SK-N-SH (cell line): ENCODE data around the gene CHFR. TPM values are rescaled to one million over a fixed set of nuclear protein-coding genes. Genes with fewer than 3 reads are reported as not detected.

Source experiments
- CTCF ChIA-PET: fragments of 300-600, 350-600 bp; formaldehyde crosslinking; extraction: SDS; loops from one replicate; lab custom pipeline; 2021; lab: Yijun Ruan, JAX
- POLR2A ChIA-PET: fragments of 350-600 bp; sonication (Branson Sonifier 250); formaldehyde crosslinking; extraction: SDS; loops from one replicate; lab custom pipeline; 2020; ENCODE audit warnings: antibody characterized with exemption, inconsistent platforms; lab: Yijun Ruan, JAX
- DNase-seq: peaks from one replicate; pipeline ENCODE4 v3.0.0; 2012
- H2AFZ ChIP-seq: fragments of 200-600 bp; sonication (generic); 2 replicates; pipeline ENCODE4 v1.8.1; 2016; ENCODE audit warnings: antibody characterized with exemption, mild to moderate bottlenecking, low read depth
- H3F3A ChIP-seq: fragments of 200-600 bp; sonication (generic); replicated peaks from 2 replicates; pipeline ENCODE3; 2016; ENCODE audit warnings: antibody characterized with exemption, mild to moderate bottlenecking; ENCODE audit not compliant: insufficient read depth
- H3K27ac ChIP-seq, 2 experiments: fragments of 200-500 bp in 1 of 2; fragments of 200-600 bp in 1 of 2; sonication (Bioruptor generic) in 1 of 2; sonication (generic), shearing (Covaris generic) in 1 of 2; 2 replicates each; pipeline versions ENCODE4 v1.5.1 to v1.6.1; 2014 to 2016; ENCODE audit warnings: low read depth in 2 of 2, inconsistent platforms in 1 of 2, low read length in 1 of 2, mild to moderate bottlenecking in 1 of 2, mixed read lengths in 1 of 2
- H3K27me3 ChIP-seq: fragments of 200-600 bp; sonication (generic), shearing (Covaris generic); 2 replicates; pipeline ENCODE4 v1.6.1; 2016; ENCODE audit warnings: mixed run types; ENCODE audit not compliant: insufficient read depth
- H3K36me3 ChIP-seq, 2 experiments: fragments of 200-500 bp in 1 of 2; fragments of 200-600 bp in 1 of 2; sonication (Bioruptor generic) in 1 of 2; sonication (generic) in 1 of 2; replicated peaks in 1 of 2; 2 replicates each; pipeline versions ENCODE3 to v1.5.1; 2014 to 2016; ENCODE audit warnings: low read length in 1 of 2, mild to moderate bottlenecking in 1 of 2; ENCODE audit not compliant: insufficient read depth in 2 of 2, control insufficient read depth in 1 of 2
- H3K4me1 ChIP-seq, 2 experiments: fragments of 200-500 bp in 1 of 2; fragments of 200-600 bp in 1 of 2; sonication (Bioruptor generic) in 1 of 2; sonication (generic), shearing (Covaris generic) in 1 of 2; 2 replicates each; pipeline versions ENCODE4 v1.5.1 to v1.6.1; 2014 to 2016; ENCODE audit warnings: low read depth in 1 of 2, low read length in 1 of 2, mixed run types in 1 of 2; ENCODE audit not compliant: insufficient read depth in 2 of 2, control insufficient read depth in 1 of 2
- H3K4me2 ChIP-seq: fragments of 200-600 bp; sonication (generic), shearing (Covaris generic); 2 replicates; pipeline ENCODE4 v1.6.1; 2017; ENCODE audit warnings: mixed run types
- H3K4me3 ChIP-seq, 2 experiments: fragments of 200-500 bp in 1 of 2; fragments of 200-600 bp in 1 of 2; sonication (Bioruptor generic) in 1 of 2; sonication (generic), shearing (Covaris generic) in 1 of 2; 2 replicates each; pipeline versions ENCODE4 v1.5.1 to v1.8.1; 2014 to 2016; ENCODE audit warnings: low read depth in 2 of 2, inconsistent platforms in 1 of 2, low read length in 1 of 2, mild to moderate bottlenecking in 1 of 2, mixed read lengths in 1 of 2, moderate library complexity in 1 of 2
- H3K79me2 ChIP-seq: fragments of 200-600 bp; sonication (generic); 2 replicates; pipeline ENCODE4 v1.8.1; 2017; ENCODE audit warnings: mild to moderate bottlenecking; ENCODE audit not compliant: insufficient read depth
- H3K9ac ChIP-seq: fragments of 200-600 bp; sonication (generic); 2 replicates; pipeline ENCODE4 v1.6.1; 2017; ENCODE audit warnings: mixed run types
- H3K9me2 ChIP-seq: fragments of 200-600 bp; sonication (generic); 2 replicates; pipeline ENCODE4 v1.6.1; 2017; ENCODE audit warnings: mixed run types
- H3K9me3 ChIP-seq: fragments of 200-600 bp; sonication (generic); 2 replicates; pipeline ENCODE4 v1.6.1; 2017; ENCODE audit warnings: mixed run types, mild to moderate bottlenecking, moderate library complexity
- H4K20me1 ChIP-seq: fragments of 200-600 bp; sonication (generic); 2 replicates; pipeline ENCODE4 v1.6.1; 2017; ENCODE audit warnings: mild to moderate bottlenecking, mixed run types; ENCODE audit not compliant: insufficient read depth
- FOSL2 ChIP-seq: IDR thresholded peaks from 2 replicates; pipeline ENCODE4 v1.4.0; 2012; ENCODE audit warnings: low read depth, mild to moderate bottlenecking, moderate library complexity, borderline replicate concordance
- FOXM1 ChIP-seq: IDR thresholded peaks from 2 replicates; pipeline ENCODE4 v1.4.0; 2012; ENCODE audit warnings: low read depth, mild to moderate bottlenecking
- GABPA ChIP-seq: IDR thresholded peaks from 2 replicates; pipeline ENCODE4 v1.4.0; 2012; ENCODE audit warnings: low read depth, mild to moderate bottlenecking
- JUND ChIP-seq: IDR thresholded peaks from 2 replicates; pipeline ENCODE4 v1.4.0; 2012
- MEF2A ChIP-seq: IDR thresholded peaks from 2 replicates; pipeline ENCODE4 v1.4.0; 2012; ENCODE audit warnings: low read depth, borderline replicate concordance
- MXI1 ChIP-seq: IDR thresholded peaks from 2 replicates; pipeline ENCODE4 v1.6.1; 2012; ENCODE audit warnings: mild to moderate bottlenecking, low read depth, low read length, improper control_type of control experiment
- POLR2AphosphoS5 ChIP-seq: IDR thresholded peaks from 2 replicates; pipeline ENCODE4 v1.6.1; 2012; ENCODE audit warnings: low read depth, low read length
- RXRA ChIP-seq: IDR thresholded peaks from 2 replicates; pipeline ENCODE4 v1.4.0; 2012; ENCODE audit warnings: low read depth, mild to moderate bottlenecking, borderline replicate concordance
- SMC3 ChIP-seq: IDR thresholded peaks from 2 replicates; pipeline ENCODE4 v1.6.1; 2012; ENCODE audit warnings: low read depth, low read length, improper control_type of control experiment
- WGBS: methylation state at CpG from one replicate; pipeline ENCODE4 v1.1.6; 2017; ENCODE audit warnings: low lambda C conversion rate; 5-methylcytosine and 5-hydroxymethylcytosine counted together
- polyA plus RNA-seq, 3 experiments: library from polyadenylated mRNA; depleted of rRNA; stranded (reverse); fragments of >200 nt; gene quantifications; 2 replicates each; pipeline ENCODE4 v1.2.3, GENCODE V29; 2012
- TF ChIP-seq, protein P1 (sequence below): fragments of 150-350 bp; IDR thresholded peaks from 2 replicates; pipeline ENCODE4 v1.6.1; 2017; ENCODE audit warnings: antibody characterized with exemption, low read length, low read depth, borderline replicate concordance

Gene CHFR
- polyA plus RNA-seq, 1 of the 3 experiments (the other 2 are of a cell fraction) = 31.6 TPM

DNA sequence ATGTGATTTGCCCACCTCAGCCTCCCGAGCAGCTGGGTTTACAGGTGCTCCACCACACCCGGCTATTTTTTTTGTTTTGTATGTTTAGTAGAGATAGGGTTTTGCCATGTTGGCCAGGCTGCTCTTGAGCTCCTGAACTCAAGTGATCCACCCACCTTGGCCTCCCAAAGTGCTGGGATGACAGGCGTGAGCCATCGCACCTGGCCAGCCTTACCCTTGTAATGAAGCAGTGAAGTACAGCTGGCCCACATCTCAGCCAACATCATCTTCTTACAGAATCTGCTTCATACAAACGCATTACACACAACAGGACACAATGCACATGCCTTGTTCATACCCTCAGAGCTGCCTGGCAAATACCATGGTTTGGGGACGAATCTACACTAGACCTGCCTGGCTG is 31.3 kb upstream of the CHFR start:
- DNase-seq = no peak
- Histone ChIP-seq H3K4me3 (no peak overlapping the region), H3K4me1 (no peaks in the 10 kb centered on the region), H3K4me2 (no peak overlapping the region), H3K27me3 (no peaks in the 10 kb centered on the region), H3K9me2 (no peaks in the 10 kb centered on the region), H3K9me3 (peaks cover 27% of the 10 kb centered on the region), H3K79me2 (no peaks in the 10 kb centered on the region), H3K9ac (no peak overlapping the region), H2AFZ (no peak overlapping the region), H3K27ac (no peak overlapping the region), H3F3A (peaks cover 3% of the 10 kb centered on the region), H3K36me3 (peaks cover 0 to 4% of the 10 kb centered on the region in 2 experiments), H4K20me1 (no peaks in the 10 kb centered on the region)
- ChIA-PET POLR2A (no interaction called here), CTCF (no interaction called here)
- WGBS = 89% methylated on average over 6 of the region's 6 CpGs
- no peak for TF ChIP-seq SMC3
- no peak for TF ChIP-seq JUND
- no peak for TF ChIP-seq MEF2A
- no peak for TF ChIP-seq POLR2AphosphoS5
- TF ChIP-seq, protein P1, sequence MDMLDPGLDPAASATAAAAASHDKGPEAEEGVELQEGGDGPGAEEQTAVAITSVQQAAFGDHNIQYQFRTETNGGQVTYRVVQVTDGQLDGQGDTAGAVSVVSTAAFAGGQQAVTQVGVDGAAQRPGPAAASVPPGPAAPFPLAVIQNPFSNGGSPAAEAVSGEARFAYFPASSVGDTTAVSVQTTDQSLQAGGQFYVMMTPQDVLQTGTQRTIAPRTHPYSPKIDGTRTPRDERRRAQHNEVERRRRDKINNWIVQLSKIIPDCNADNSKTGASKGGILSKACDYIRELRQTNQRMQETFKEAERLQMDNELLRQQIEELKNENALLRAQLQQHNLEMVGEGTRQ = no peak
- no peak for TF ChIP-seq MXI1
- no peak for TF ChIP-seq FOSL2
- TF ChIP-seq FOXM1 = no peak

DNA sequence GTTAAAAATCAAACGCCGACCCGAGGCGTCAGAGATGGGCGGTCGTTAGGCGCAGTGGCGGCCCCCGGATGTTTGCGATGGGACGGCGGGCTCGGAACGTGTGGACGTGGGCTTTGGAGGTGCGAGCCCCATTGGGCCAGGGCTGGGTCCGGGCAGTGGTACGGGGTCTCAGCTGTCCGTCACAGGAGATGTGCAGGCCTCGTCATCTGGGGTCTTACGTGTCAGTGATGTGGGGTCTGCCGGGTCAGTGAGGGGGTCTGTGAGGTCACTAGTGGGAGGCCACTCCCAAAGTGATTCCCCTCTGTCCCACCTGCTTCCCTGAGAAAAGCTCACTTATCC is 21.6 kb upstream of the CHFR start:
- no peak for DNase-seq
- Histone ChIP-seq H3K79me2 (no peaks in the 10 kb centered on the region), H3K9ac (peak overlapping the region; percentile 74), H4K20me1 (no peaks in the 10 kb centered on the region), H3F3A (no peaks in the 10 kb centered on the region), H3K4me2 (peak overlapping the region; percentile 86), H3K9me2 (no peaks in the 10 kb centered on the region), H3K27ac (peak overlapping the region; percentile 39 to 51; a peak in 2 of 4 replicates), H3K4me3 (peak overlapping the region; percentile 59 to 68), H2AFZ (peak overlapping the region; percentile 83), H3K9me3 (peaks cover 5% of the 10 kb centered on the region; the same call in 1 of the 2 replicates), H3K36me3 (no peaks in the 10 kb centered on the region), H3K4me1 (peaks cover 0 to 3% of the 10 kb centered on the region in 2 experiments; a peak in 1 of 4 replicates), H3K27me3 (no peaks in the 10 kb centered on the region)
- ChIA-PET POLR2A (no interaction called here), CTCF (interaction anchor here (0.6 to 1.1 kb wide), 2 partner anchors 9 to 15 kb away, joined by 3 read pairs; no protein-coding TSS in a partner anchor)
- 9% methylated on average over 13 of the region's 22 CpGs for WGBS
- TF ChIP-seq RXRA = no peak
- no peak for TF ChIP-seq JUND
- TF ChIP-seq GABPA = no peak; the same call in 1 of the 2 replicates
